HG03045 (cell line): ENCODE measurements around the gene FHIP2A.
"Not testable (repeated sequence)": the region's sequence is repeated elsewhere in the genome, so short reads cannot be mapped to it uniquely, and the experiment has no call there.

Experiments
- ATAC-seq: cut with Tn5 transposase; IDR thresholded peaks from one replicate; pipeline ENCODE4 v1.9.1; 2021; ENCODE audit warnings: mild to moderate bottlenecking, moderate library complexity; ENCODE audit not compliant: unreplicated experiment

Gene FHIP2A

DNA sequence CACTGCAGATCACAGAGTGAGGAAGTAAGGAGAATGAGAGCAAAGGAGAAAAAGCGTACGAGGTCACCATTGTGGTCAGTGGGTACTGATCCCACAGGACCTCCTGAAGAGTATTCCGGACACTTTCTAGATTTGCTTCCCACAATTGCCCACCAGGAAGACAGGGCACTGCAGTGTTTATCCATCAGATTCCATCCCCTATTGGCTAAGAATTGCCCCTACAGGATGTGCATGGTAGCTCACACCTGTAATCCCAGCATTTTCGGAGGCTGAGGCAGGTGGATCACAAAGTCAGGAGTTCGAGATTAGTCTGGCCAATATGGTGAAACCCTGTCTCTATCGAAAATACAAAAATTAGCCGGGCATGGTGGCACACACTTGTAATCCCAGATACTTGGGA, 5.3 kb upstream of the FHIP2A start:
- no peak for ATAC-seq

DNA sequence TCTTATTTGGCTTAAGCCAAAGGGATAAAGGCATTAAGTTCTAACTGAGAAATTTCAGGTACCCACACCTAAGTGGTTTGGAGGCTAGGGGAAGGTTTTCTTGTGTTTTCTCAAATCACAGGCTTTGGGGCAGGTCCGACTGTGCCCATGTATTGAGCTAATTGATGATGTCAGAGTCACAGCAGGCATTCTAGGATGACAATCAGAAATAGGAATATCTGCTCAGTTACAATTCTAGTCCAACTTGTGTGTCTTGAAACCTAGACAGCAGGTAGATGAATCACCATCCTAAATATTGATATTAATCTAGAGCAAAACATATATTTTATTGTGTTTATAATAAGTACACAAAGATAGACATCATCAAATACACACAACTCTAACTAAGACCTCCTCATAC, 2.3 kb upstream of the FHIP2A start:
- no peak for ATAC-seq

DNA sequence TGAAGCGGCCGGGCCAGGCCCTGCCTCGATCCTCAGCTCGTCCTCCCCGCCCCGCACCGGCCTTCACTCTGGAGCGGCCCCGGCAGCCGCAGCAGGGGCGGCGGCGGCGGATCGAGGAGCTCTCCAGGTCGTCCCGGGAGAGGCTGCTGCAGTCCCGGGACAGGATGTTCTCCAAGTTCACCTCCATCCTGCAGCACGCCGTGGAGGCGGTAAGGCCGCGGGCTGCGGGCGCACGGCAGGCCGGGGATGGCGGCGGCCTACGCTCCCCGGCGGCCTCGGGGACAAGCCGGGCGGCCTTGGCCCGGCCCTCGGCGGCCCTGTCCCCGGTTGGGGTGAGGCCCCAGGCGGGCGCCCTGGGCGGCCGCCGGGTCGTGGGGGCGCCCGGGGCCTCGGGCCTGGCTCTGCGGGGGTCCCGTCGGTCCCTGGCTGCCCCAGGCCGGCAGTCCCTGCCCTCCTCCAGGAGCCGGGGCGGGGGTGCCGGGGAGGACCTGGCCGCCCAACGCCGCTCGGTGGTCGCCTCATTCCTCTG, 399 bp downstream of the FHIP2A start:
- ATAC-seq = peak; percentile 49

DNA sequence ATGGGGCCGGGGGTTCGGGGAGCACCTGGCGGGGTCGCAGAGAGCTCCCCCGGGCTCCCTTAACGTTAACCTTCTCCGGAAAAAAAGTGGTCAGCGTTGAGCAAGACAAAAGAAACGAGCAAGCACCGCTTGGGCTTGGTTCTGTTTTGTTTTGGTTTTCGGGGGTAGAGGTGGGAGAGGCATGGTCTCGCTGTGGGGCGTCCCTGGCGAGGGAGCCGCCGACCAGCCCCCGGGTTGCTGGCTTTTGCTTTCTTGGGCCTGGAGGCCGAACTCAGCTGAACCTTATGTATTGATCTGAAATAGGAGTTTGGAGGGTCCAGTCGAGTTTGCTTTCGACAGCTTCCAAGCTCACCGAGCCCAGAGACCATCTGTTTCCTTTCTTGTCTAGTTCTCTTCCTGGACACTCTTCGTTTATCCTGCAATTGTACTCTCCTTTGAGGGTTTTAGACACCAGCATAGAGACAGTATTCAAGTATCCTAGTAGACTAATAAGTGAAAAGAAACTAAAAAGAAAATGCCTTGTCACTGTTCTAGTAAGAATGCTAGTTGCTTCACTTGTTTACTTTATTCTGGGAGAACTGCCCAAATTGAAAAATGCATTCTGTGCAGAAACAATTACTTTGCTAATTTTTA, 980 bp downstream of the FHIP2A start:
- ATAC-seq = peak; percentile 21

- ATAC-seq = no peak
Observed at GRCh38 chr10:114823077-114823463, 1.5 kb downstream of the FHIP2A start.

GRCh38 chr10:114824391-114824790, 2.8 kb downstream of the FHIP2A start:
- no peak for ATAC-seq

DNA sequence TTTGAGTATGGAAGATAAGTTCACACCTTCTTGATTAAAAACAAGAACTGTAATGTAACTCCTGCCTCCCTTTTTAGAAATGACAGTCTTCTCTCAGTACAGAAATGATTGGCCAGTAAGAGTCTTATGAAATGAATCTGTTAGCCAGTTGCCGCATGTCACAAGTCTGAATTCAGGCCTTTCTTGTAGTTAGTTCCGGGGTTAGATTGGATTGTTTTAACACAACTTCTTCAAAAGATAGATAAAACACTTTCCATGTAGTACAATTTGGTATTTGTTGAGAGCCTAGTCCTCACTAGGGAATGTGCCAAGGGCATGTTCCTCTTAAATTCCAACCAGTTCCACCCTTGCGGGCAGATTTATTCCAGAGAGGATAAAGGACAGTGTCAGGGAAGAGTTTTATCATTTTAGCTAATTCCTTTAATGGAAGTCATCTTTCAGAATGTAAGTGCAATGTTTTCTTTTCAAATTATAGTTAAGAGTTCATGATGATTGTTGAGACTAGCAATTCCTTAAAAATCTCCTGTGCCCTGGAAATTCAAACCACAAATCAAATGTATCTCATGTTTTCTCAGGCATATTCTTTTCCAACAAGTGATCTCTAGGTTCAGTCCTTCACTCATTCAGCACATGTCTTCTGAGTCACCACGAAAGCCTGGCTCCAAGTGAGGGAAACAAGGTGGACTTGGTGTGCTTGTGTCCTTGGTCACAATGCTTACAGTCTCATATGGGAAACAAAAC, 4.1 kb downstream of the FHIP2A start:
- ATAC-seq = peak; percentile 41

- no peak for ATAC-seq
Observed at GRCh38 chr10:114829160-114829909, 7.8 kb downstream of the FHIP2A start.

DNA sequence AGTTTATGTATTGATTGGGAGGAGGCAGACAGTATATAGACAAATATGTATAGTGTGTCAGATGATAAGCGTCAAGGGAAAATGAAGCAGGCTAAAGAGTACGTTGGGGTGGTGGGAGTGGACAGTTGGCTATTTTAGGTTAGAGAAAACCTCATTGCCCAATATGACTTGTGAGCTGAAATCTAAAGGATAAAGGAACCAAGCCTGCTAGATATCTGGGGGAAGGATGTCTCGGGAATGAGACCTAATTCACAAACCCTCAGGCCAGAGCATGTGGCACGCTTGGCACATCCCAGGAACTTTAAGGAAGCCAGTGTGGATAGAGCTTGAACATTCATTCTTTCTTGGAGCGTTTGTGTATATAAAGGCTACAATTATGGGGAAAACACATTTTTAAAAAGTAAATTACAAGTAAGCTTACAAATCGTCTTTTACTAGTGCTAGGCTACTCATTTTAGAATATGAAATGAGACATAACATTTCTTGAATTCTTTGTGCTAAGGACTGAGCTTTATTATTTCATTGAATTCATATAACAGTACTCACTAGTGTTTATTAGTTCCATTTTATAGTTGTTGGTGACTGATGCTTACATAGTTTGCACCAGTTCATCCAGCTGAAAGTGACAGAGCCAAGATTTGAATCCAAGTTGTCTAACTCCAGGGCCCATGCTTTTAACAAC, 9.7 kb downstream of the FHIP2A start:
- ATAC-seq = no peak

- ATAC-seq = no peak
Observed at GRCh38 chr10:114837690-114838089, 16.1 kb downstream of the FHIP2A start.

DNA sequence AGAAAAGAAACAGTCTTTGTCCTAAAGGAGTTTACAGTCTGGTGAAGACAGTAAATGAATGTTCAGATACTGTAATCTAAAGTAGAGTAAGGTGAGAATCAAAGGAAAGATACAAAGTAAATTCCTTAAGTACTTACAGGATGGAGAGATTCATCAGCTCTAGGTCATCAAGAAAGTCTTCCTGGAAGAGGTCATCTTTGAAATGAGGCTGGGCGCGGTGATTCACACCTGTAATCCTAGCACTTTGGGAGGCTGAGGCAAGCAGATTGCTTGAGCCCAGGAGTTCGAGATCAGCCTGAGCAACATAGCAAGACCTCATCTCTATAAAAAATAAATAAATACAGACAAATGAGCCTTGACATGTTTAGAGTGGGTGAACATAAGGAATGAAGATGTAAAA, 18.3 kb downstream of the FHIP2A start:
- no peak for ATAC-seq

GRCh38 chr10:114845978-114846693, 24.6 kb downstream of the FHIP2A start:
- ATAC-seq = no peak

DNA sequence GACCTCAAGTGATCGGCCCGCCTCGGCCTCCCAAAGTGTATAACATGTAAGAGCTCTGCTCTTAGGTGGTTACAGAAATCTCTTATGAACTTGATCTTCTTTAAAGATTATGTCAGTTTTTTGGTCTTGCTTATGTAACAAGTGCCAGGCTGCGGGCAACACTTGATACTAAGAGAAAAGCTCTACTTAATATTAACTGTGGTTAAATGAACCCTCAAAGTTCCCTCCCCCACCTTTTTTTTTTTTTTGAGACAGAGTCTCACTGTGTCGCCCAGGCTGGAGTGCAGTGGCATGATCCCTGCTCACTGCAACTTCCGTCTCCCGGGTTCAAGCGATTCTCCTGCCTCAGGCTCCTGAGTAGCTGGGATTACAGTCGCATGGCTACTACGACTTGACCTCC, 25.9 kb downstream of the FHIP2A start:
- ATAC-seq = not testable (repeated sequence)

DNA sequence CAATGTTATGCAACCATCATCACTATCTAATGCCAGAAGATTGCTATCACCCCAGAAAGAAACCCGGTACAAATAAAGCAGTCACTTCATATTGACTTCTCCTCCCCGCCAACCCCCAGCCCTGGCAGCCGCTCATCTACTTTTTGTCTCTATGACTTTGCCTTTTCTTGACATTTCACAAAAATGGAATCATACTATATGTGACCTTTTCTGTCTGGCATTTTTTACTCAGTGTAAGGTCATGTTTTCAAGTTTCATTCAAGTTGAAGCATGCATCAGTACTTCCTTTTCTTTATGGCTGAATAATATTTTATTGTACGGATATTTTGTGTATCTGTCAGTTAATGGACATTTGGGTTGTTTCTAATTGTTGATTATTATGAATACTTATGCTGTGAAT, 28.1 kb downstream of the FHIP2A start:
- no peak for ATAC-seq

DNA sequence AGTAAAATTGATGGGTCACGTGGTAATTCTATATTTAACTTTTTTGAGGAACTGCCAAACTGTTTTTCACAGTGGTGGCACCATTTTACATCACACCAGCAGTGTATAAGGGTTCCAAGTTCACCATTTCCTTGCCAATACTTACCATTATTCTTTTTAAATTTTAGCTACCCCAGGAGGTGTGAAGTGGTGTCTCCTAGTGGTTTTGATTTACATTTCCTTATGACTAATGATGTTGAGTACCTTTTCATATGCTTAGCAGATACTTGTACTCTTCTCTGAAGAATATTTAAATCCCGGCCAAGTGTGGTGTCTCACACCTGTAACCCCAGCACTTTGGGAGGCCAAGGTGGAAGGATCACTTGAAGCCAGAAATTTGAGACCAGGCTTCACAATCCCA, 28.5 kb downstream of the FHIP2A start:
- ATAC-seq = no peak

GRCh38 chr10:114851336-114851735, 29.8 kb downstream of the FHIP2A start:
- no peak for ATAC-seq

- ATAC-seq = no peak
Observed at GRCh38 chr10:114852197-114852596, 30.6 kb downstream of the FHIP2A start.

DNA sequence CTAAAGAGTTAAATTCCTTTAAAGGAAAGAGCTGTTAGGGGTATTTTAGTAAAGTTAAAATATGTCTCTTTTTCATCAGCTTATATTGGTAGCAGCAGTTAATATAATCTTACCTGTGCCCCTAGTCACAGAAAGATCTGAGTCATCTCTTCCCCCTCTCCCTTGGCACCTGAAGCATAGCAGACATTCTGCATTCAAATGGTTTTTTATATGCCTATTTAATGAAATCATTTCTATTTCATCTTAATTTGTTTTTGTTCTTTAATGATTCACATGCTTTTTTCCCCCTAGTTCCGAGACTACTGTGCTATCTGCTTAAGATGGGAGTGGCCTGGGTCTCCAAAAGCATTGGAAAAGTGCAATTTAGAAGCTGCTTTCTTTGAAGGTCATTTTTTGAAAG, 33.3 kb downstream of the FHIP2A start:
- no peak for ATAC-seq

GRCh38 chr10:114855776-114856543, 34.4 kb downstream of the FHIP2A start:
- ATAC-seq = no peak
